Measurements from ENCODE around the gene PREPL. TPM values are rescaled to one million over a fixed set of nuclear protein-coding genes. Genes with fewer than 3 reads are reported as not detected.

Gene PREPL
- total and polyA plus RNA-seq, 2 of the 13 experiments (the other 11 are each of a cell fraction or from before 2014, with no cell fraction given), result 19.7 to 34.3 TPM

DNA sequence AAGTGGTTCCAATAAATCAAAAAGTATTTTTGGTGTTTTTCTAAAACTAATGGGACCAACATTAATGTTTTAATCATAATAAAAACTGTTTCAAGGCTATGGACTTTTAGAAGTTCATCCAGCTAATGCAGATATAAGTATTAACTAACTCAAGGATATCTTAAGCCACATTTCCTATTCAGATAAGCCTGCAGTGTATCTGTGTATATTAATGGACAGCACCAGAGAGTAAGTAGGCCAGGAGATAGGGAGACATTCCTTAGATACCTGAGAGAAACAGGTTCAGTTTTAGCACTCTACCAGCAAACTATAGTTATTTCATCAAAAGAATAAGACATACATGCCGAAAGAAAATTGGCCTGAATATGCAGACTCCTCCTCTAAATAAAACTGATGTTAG lies 27.3 kb downstream of the PREPL start:
- ATAC-seq (no peak), DNase-seq (ENCODE audit: low spot score) (no peak), FAIRE-seq (no peak)
- no peaks in the 10 kb centered on the region for H3K9me3 ChIP-seq (ENCODE audit: low read length)
- no peak overlapping the region for H3K27ac ChIP-seq (ENCODE audit: extremely low read length, insufficient read depth, low read length)
- H3K4me2 ChIP-seq (ENCODE audit: low read depth, low read length), result no peak overlapping the region
- in situ Hi-C loops (cut with HindIII; ENCODE audit: extremely low pct_ligation_motif_present, low pct_unique_long_range_greater_than_20kb), result no loop called here
- H3K27me3 ChIP-seq (ENCODE audit: control insufficient read depth in 1 of 2, insufficient read depth in 2 of 2, low read length in 2 of 2), result no peaks in the 10 kb centered on the region
- intact Hi-C loops (cut with micrococcal nuclease; ENCODE audit: unreplicated experiment), result no loop called here
- TF ChIP-seq ATF1 (CRISPR knock-in tag; IDR thresholded peaks at IDR 0.05) (no peak), EED (CRISPR knock-in tag; IDR thresholded peaks at IDR 0.05) (no peak), MBD4 (IDR thresholded peaks at IDR 0.05; ENCODE audit: borderline replicate concordance, low read length) (no peak)
- TF ChIP-seq, protein P1, sequence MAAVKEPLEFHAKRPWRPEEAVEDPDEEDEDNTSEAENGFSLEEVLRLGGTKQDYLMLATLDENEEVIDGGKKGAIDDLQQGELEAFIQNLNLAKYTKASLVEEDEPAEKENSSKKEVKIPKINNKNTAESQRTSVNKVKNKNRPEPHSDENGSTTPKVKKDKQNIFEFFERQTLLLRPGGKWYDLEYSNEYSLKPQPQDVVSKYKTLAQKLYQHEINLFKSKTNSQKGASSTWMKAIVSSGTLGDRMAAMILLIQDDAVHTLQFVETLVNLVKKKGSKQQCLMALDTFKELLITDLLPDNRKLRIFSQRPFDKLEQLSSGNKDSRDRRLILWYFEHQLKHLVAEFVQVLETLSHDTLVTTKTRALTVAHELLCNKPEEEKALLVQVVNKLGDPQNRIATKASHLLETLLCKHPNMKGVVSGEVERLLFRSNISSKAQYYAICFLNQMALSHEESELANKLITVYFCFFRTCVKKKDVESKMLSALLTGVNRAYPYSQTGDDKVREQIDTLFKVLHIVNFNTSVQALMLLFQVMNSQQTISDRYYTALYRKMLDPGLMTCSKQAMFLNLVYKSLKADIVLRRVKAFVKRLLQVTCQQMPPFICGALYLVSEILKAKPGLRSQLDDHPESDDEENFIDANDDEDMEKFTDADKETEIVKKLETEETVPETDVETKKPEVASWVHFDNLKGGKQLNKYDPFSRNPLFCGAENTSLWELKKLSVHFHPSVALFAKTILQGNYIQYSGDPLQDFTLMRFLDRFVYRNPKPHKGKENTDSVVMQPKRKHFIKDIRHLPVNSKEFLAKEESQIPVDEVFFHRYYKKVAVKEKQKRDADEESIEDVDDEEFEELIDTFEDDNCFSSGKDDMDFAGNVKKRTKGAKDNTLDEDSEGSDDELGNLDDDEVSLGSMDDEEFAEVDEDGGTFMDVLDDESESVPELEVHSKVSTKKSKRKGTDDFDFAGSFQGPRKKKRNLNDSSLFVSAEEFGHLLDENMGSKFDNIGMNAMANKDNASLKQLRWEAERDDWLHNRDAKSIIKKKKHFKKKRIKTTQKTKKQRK (IDR thresholded peaks at IDR 0.05; ENCODE audit: low read length), result no peak
- H3K79me2 ChIP-seq (ENCODE audit: insufficient read depth, low read length), result no peaks in the 10 kb centered on the region
- WGBS (ENCODE audit: low lambda C conversion rate), result 98% methylated on average over 1 of the region's 1 CpG
- H3K4me1 ChIP-seq (ENCODE audit: insufficient read depth, low read length), result no peaks in the 10 kb centered on the region
- H4K20me1 ChIP-seq (ENCODE audit: insufficient read depth, low read length), result no peaks in the 10 kb centered on the region
- H3K36me3 ChIP-seq (replicated peaks in 1 of 2; ENCODE audit: control insufficient read depth in 1 of 2, insufficient read depth in 2 of 2, low read length in 2 of 2), result peaks cover 9 to 52% of the 10 kb centered on the region in 2 experiments
- H3K4me3 ChIP-seq (replicated peaks in 1 of 3; ENCODE audit: insufficient read depth in 1 of 3, low read depth in 2 of 3, low read length in 3 of 3), result no peak overlapping the region
- ChIA-PET CTCF (ENCODE audit: low intra/inter-chr PET ratio, low total read pairs) (no interaction called here), POLR2A (no interaction called here)
- BruUV-seq (replicated peaks), result no TSS peak
- H3K9ac ChIP-seq (ENCODE audit: insufficient read depth, low read depth, low read length), result no peak overlapping the region; the same call in 1 of the 2 replicates
- no peak overlapping the region for H2AFZ ChIP-seq (ENCODE audit: low read length)

DNA sequence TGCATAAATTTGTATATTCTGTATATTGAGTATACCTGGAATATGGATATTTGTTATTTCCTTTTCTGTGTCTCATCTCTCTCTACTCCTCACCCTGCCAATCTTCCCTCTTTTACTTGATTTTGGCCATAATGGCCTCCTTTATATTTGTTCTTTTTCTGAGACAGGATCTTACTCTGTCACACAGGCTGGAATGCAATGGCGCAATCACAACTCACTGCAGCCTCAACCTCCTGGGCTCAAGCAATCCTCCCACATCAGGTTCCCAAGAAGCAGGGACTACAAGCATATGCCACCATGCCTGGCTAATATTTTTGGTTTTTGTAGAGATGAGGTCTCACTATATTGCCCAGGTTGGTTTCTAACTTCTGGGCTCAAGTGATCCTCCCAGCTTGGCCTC lies 30.5 kb downstream of the PREPL start:
- Histone ChIP-seq H3K27ac (ENCODE audit: extremely low read length, insufficient read depth, low read length) (no peak overlapping the region), H3K27me3 (ENCODE audit: control insufficient read depth in 1 of 2, insufficient read depth in 2 of 2, low read length in 2 of 2) (no peaks in the 10 kb centered on the region), H3K79me2 (ENCODE audit: insufficient read depth, low read length) (no peaks in the 10 kb centered on the region), H3K9ac (ENCODE audit: insufficient read depth, low read depth, low read length) (no peak overlapping the region), H3K4me1 (ENCODE audit: insufficient read depth, low read length) (no peaks in the 10 kb centered on the region), H3K4me2 (ENCODE audit: low read depth, low read length) (no peak overlapping the region), H3K4me3 (replicated peaks in 1 of 3; ENCODE audit: insufficient read depth in 1 of 3, low read depth in 2 of 3, low read length in 3 of 3) (no peak overlapping the region), H3K9me3 (ENCODE audit: low read length) (no peaks in the 10 kb centered on the region), H2AFZ (ENCODE audit: low read length) (no peak overlapping the region), H4K20me1 (ENCODE audit: insufficient read depth, low read length) (no peaks in the 10 kb centered on the region), H3K36me3 (replicated peaks in 1 of 2; ENCODE audit: control insufficient read depth in 1 of 2, insufficient read depth in 2 of 2, low read length in 2 of 2) (peaks cover 7 to 48% of the 10 kb centered on the region in 2 experiments)
- BruUV-seq (replicated peaks), result no TSS peak
- ATAC-seq (no peak), DNase-seq (ENCODE audit: low spot score) (peak; percentile 7), FAIRE-seq (peak; percentile 4)
- in situ Hi-C loops (cut with HindIII; ENCODE audit: extremely low pct_ligation_motif_present, low pct_unique_long_range_greater_than_20kb) (no loop called here), intact Hi-C loops (cut with micrococcal nuclease; ENCODE audit: unreplicated experiment) (no loop called here)
- 95% methylated on average over 1 of the region's 1 CpG for WGBS (ENCODE audit: low lambda C conversion rate)
- no peak for TF ChIP-seq ZNF766 (CRISPR knock-in tag; IDR thresholded peaks at IDR 0.05; ENCODE audit: borderline replicate concordance)
- TF ChIP-seq TEAD3 (CRISPR knock-in tag; optimal IDR thresholded peaks at IDR 0.05; ENCODE audit: borderline replicate concordance), result peak; percentile 52
- TF ChIP-seq CEBPG (CRISPR knock-in tag; IDR thresholded peaks at IDR 0.05), result peak; percentile 45; the same call in 1 of the 2 replicates
- TF ChIP-seq CEBPB (IDR thresholded peaks at IDR 0.05; ENCODE audit: borderline replicate concordance, low read depth, low read length), result peak; percentile 75
- POLR2A ChIA-PET, result no interaction called here
- CTCF ChIA-PET (ENCODE audit: low intra/inter-chr PET ratio, low total read pairs), result no interaction called here
